Umbilical cord (tissue), 2 donors: ENCODE results near the gene EDNRB. TPM values are rescaled to one million over a fixed set of nuclear protein-coding genes. Genes with fewer than 3 reads are reported as not detected.
"Not testable (repeated sequence)": the region's sequence is repeated elsewhere in the genome, so short reads cannot be mapped to it uniquely, and the experiment has no call there.

ENCODE experiments used
- DNase-seq: peaks from one replicate; pipeline ENCODE4 v3.0.0-alpha.2; 2015; ENCODE audit warnings: low spot score
- total RNA-seq: library from RNA; depleted of rRNA; stranded (reverse); fragments of >200 nt; gene quantifications from one replicate; pipeline ENCODE4 v1.2.3, GENCODE V29; 2014; ENCODE audit warnings: low replicate concordance; ENCODE audit not compliant: insufficient read depth

Gene EDNRB
- total RNA-seq: 19.0 TPM

GRCh38 chr13:77918391-77919245, at the start of gene EDNRB:
Gene EDNRB (minus strand): TSS chr13:77918831. CDS start chr13:77918573, 258 bp downstream.
- DNase-seq: peak; percentile 52

GRCh38 chr13:77966671-77967070, 48.0 kb upstream of the EDNRB start:
- DNase-seq: no peak

- no peak for DNase-seq
These were observed 34.1 kb upstream of the EDNRB start for GRCh38 chr13:77952737-77953136.

- DNase-seq: no peak
These were observed 33.6 kb upstream of the EDNRB start for GRCh38 chr13:77952276-77952675.

- no peak for DNase-seq
These were observed 27.9 kb upstream of the EDNRB start for GRCh38 chr13:77946522-77946921.

- DNase-seq: not testable (repeated sequence)
These were observed 16.4 kb upstream of the EDNRB start for GRCh38 chr13:77935063-77935462.

- DNase-seq: no peak
These were observed 11.8 kb upstream of the EDNRB start for GRCh38 chr13:77930430-77930829.

GRCh38 chr13:77928909-77929308, 10.3 kb upstream of the EDNRB start:
- DNase-seq: no peak

- DNase-seq: no peak
These were observed 7.0 kb upstream of the EDNRB start for GRCh38 chr13:77925616-77926015.

GRCh38 chr13:77919921-77920294, 1.3 kb upstream of the EDNRB start:
- no peak for DNase-seq

GRCh38 chr13:77919246-77919920, 752 bp upstream of the EDNRB start:
- DNase-seq: peak; percentile 61

GRCh38 chr13:77916488-77916887, 2.1 kb downstream of the EDNRB start:
- DNase-seq: no peak

- DNase-seq: no peak
These were observed 2.9 kb downstream of the EDNRB start for GRCh38 chr13:77915686-77916085.

- no peak for DNase-seq
These were observed 5.6 kb downstream of the EDNRB start for GRCh38 chr13:77913003-77913402.

GRCh38 chr13:77911751-77912150, 6.9 kb downstream of the EDNRB start:
- no peak for DNase-seq

GRCh38 chr13:77909827-77910226, 8.8 kb downstream of the EDNRB start:
- no peak for DNase-seq

- DNase-seq: no peak
These were observed 10.1 kb downstream of the EDNRB start for GRCh38 chr13:77908531-77908930.

GRCh38 chr13:77907666-77908341, 10.8 kb downstream of the EDNRB start:
- peak; percentile 11 for DNase-seq

GRCh38 chr13:77904031-77904430, 14.6 kb downstream of the EDNRB start:
- DNase-seq: no peak

GRCh38 chr13:77903435-77903834, 15.2 kb downstream of the EDNRB start:
- DNase-seq: no peak

- no peak for DNase-seq
These were observed 16.2 kb downstream of the EDNRB start for GRCh38 chr13:77902319-77902963.

GRCh38 chr13:77898097-77898496, 20.5 kb downstream of the EDNRB start:
- DNase-seq: peak; percentile 47
